ENCODE measurements around the gene CYGB.

The CYGB gene

DNA sequence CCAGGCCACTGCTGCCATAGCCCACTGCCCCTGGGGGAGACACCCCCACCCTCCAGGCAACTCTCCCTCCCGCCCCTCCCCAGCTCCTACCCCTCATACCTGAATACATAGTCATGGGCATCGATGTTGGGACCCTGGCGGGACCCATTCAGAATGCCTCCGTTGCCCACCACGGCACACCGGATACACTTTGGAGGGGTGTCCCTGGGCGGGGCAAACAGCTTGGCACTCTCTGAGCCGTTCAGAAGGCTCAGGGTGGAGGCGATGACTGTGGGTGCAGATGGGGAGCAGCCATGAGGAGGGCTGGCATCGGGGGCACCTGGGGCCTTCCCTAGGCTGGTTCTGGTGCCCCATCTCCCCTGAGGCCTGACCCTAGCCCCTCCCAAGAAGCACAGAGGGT lies 35.6 kb upstream of the CYGB start:
- no peak overlapping the region for H3K4me3 ChIP-seq (ENCODE audit: low read depth, low read length)
- TF ChIP-seq CTCF (IDR thresholded peaks at IDR 0.05; ENCODE audit: borderline replicate concordance, insufficient read depth, low read depth, low read length), result no peak

DNA sequence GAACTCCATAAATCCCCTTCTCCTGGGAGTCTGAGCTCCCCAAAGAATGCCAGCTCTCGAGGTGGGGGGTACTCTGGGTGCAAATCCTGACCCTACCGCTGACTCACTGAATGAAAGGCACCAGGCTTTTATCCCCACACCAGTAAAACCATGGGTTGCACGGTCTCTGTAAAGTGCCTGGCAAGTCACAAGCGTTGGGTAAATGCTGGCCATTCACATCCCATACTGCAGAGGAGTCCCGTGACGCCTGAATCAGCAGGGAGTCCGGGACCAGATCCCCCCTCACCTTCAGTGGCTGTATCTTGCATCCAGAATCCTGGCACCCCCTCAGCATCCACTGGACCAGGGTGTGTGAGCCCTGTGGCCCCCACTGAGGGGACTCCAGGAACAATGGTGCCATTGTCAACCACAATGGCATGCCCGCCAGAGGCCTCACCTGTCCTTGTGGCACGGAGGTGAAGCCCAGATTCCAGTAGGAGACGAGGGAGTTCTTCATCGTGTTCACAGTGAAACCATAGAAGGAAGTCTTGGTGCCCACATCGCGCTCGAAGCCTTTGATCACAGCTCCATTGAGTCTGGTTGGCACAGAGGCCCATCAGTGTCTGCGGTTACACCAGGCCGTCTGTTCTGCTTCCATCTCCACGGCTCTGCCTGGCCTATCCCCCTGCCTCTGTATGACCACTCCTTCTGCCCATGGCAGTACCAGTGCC lies 34.8 kb upstream of the CYGB start:
- H3K4me3 ChIP-seq (ENCODE audit: low read depth, low read length), result no peak overlapping the region
- no peak for TF ChIP-seq CTCF (IDR thresholded peaks at IDR 0.05; ENCODE audit: borderline replicate concordance, insufficient read depth, low read depth, low read length)

DNA sequence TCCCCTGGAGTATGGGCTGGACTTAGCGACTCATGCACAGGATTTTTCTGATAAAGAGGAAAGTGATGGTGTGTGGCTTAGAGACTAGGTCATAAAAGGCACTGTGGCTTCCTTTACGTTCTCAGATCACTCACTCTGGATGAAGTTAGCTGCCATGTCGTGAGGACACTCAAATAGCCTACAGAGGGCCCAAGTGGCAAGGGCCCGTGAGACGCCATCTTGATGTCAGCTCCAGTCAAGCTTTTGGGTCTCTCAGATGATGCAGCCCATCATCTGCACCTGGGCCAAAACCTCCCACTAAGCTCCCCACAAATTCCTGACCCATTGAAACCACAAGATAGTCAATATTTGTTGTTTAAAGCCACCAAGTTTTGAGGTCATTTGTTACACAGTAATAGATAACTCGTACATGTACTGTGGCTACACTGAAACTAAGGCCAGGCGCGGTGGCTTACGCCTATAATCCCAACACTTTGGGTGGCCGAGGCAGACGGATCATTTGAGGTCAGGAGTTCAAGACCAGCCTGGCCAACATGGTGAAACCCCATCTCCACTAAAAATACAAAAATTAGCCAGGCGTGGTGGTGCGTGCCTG lies 33.5 kb upstream of the CYGB start:
- no peak overlapping the region for H3K4me3 ChIP-seq (ENCODE audit: low read depth, low read length)
- TF ChIP-seq CTCF (IDR thresholded peaks at IDR 0.05; ENCODE audit: borderline replicate concordance, insufficient read depth, low read depth, low read length), result no peak

- H3K4me3 ChIP-seq (ENCODE audit: low read depth, low read length), result no peak overlapping the region
- TF ChIP-seq CTCF (IDR thresholded peaks at IDR 0.05; ENCODE audit: borderline replicate concordance, insufficient read depth, low read depth, low read length), result no peak
These were observed 32.9 kb upstream of the CYGB start for GRCh38 chr17:76570457-76570856.

- TF ChIP-seq CTCF (IDR thresholded peaks at IDR 0.05; ENCODE audit: borderline replicate concordance, insufficient read depth, low read depth, low read length), result no peak
- H3K4me3 ChIP-seq (ENCODE audit: low read depth, low read length), result no peak overlapping the region
These were observed 32.2 kb upstream of the CYGB start for GRCh38 chr17:76569607-76570279.

DNA sequence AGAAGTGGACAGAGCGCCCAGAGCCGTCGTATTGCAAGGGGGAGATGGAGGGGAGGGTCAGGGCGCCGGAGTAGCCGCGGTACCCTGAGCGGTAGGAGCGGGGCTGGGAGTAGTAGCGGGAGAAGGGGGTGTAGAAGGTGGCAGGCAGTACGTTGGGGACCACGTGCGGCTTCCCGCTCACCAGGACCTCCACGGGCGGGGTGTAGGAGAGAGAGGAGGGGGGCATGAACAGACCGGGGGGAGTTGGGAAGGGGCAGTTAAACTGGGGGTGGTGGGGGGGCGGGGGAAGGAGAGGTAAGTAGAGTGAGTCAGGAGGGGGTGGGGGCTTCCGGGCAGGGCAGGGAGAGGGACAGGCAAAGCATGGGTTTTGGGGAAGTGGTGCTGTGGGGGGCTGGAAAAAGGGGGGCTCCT lies 31.3 kb upstream of the CYGB start:
- no peak for TF ChIP-seq CTCF (IDR thresholded peaks at IDR 0.05; ENCODE audit: borderline replicate concordance, insufficient read depth, low read depth, low read length)
- H3K4me3 ChIP-seq (ENCODE audit: low read depth, low read length), result no peak overlapping the region

Data from GM12875 (cell line).